K562 treated with DMSO at 1 percent for 4 hours (cell line): ENCODE data around the gene CTRL. TPM values are rescaled to one million over a fixed set of nuclear protein-coding genes. Genes with fewer than 3 reads are reported as not detected.

Experiments
- total RNA-seq: library from RNA; unstranded; fragments of 300-600 nt; gene quantifications from 2 replicates; pipeline ENCODE4 v1.2.3, GENCODE V29; 2022; ENCODE audit not compliant: insufficient read depth

The CTRL gene
- 1.2 and 2.2 TPM in 2 replicates for total RNA-seq

GRCh38 chr16:67931712-67932461, at the start of gene CTRL:
Gene CTRL (minus strand): TSS chr16:67931862. CDS start chr16:67931852, 10 bp downstream.

GRCh38 chr16:67979955-67980678, 48.5 kb upstream of the CTRL start, which contains the start of gene DPEP3:
Gene DPEP3 (minus strand): TSS chr16:67980499. CDS start chr16:67980380, 119 bp downstream.

GRCh38 chr16:67968400-67969253, 37.0 kb upstream of the CTRL start, which contains the start of gene SLC12A4:
Gene SLC12A4 (minus strand): TSS chr16:67968637. CDS start chr16:67968553, 84 bp downstream.

GRCh38 chr16:67943619-67944504, 12.2 kb upstream of the CTRL start, which contains the start of gene LCAT:
Gene LCAT (minus strand): TSS chr16:67944120. CDS start chr16:67944101, 19 bp downstream.

GRCh38 chr16:67936124-67936879, 4.6 kb upstream of the CTRL start, which contains the start of gene PSMB10:
Gene PSMB10 (minus strand): TSS chr16:67936850. CDS start chr16:67936749, 101 bp downstream.

GRCh38 chr16:67892899-67893742, 38.5 kb downstream of the CTRL start, which contains the start of gene PSKH1:
Gene PSKH1 (plus strand): TSS chr16:67893254. CDS start chr16:67908750, 15,496 bp downstream.

GRCh38 chr16:67884684-67885083, 47.0 kb downstream of the CTRL start, which contains the start of gene NRN1L:
Gene NRN1L (plus strand): TSS chr16:67884885. CDS start chr16:67884904, 19 bp downstream.

Other genes starting within 250 kb of the CTRL start
- gene GFOD2, start 212.5 kb downstream of the CTRL start, total RNA-seq: 11.6 and 15.4 TPM in 2 replicates
- 16.0 and 17.3 TPM in 2 replicates for gene RANBP10, start 125.3 kb downstream of the CTRL start, total RNA-seq
- not detected in 2 replicates for gene TSNAXIP1, start 125.0 kb downstream of the CTRL start, total RNA-seq
- 30.6 and 38.0 TPM in 2 replicates for gene THAP11, start 89.5 kb downstream of the CTRL start, total RNA-seq
- gene NUTF2, start 84.9 kb downstream of the CTRL start, total RNA-seq: 55.8 and 76.4 TPM in 2 replicates
- gene CENPT, start 84.2 kb downstream of the CTRL start, total RNA-seq: 48.7 and 59.8 TPM in 2 replicates
- 65.6 and 82.6 TPM in 2 replicates for gene EDC4, start 58.8 kb downstream of the CTRL start, total RNA-seq
- 2.7 and 3.7 TPM in 2 replicates for gene NRN1L, start 47.0 kb downstream of the CTRL start, total RNA-seq
- gene PSKH1, start 38.6 kb downstream of the CTRL start, total RNA-seq: 26.3 and 27.7 TPM in 2 replicates
- gene PSMB10, start 5.0 kb upstream of the CTRL start, total RNA-seq: 72.6 and 86.4 TPM in 2 replicates
- gene LCAT, start 12.3 kb upstream of the CTRL start, total RNA-seq: 4.0 and 9.4 TPM in 2 replicates
- gene SLC12A4, start 36.8 kb upstream of the CTRL start, total RNA-seq: 12.2 and 12.7 TPM in 2 replicates
- not detected in 2 replicates for gene DPEP3, start 48.6 kb upstream of the CTRL start, total RNA-seq
- gene DPEP2, start 67.6 kb upstream of the CTRL start, total RNA-seq: 1.9 and 3.3 TPM in 2 replicates
- not detected in 2 replicates for gene DPEP2NB, start 84.0 kb upstream of the CTRL start, total RNA-seq
- gene DDX28, start 91.4 kb upstream of the CTRL start, total RNA-seq: 7.1 and 7.7 TPM in 2 replicates
- gene DUS2, start 91.4 kb upstream of the CTRL start, total RNA-seq: 8.7 and 10.7 TPM in 2 replicates
- gene NFATC3, start 153.5 kb upstream of the CTRL start, total RNA-seq: 24.7 and 30.6 TPM in 2 replicates